Measurements from ENCODE around the gene TBC1D22A. TPM values are rescaled to one million over a fixed set of nuclear protein-coding genes. Genes with fewer than 3 reads are reported as not detected.

TBC1D22A gene
- total RNA-seq, 2 experiments from 2014 or later = 22.3 to 43.9 TPM

GRCh38 chr22:46753761-46754109, 8.7 kb upstream of the TBC1D22A start:
- Histone ChIP-seq H3K79me2 (ENCODE audit: insufficient read depth, low read depth, low read length) (no peaks in the 10 kb centered on the region), H3K4me3 (ENCODE audit: low read depth, low read length, poor library complexity, severe bottlenecking) (no peak overlapping the region), H3K27ac (ENCODE audit: low read depth, low read length, poor library complexity, severe bottlenecking) (no peak overlapping the region), H3K4me1 (ENCODE audit: insufficient read depth, low read length, poor library complexity, severe bottlenecking) (no peaks in the 10 kb centered on the region), H3K4me2 (ENCODE audit: low read length) (no peak overlapping the region), H2AFZ (ENCODE audit: low read length) (no peak overlapping the region), H3K9me3 (ENCODE audit: low read length) (peaks cover 19% of the 10 kb centered on the region; the same call in 1 of the 2 replicates), H3K9me2 (ENCODE audit: insufficient read depth, low read length) (no peaks in the 10 kb centered on the region), H4K20me1 (ENCODE audit: insufficient read depth, low read length) (no peaks in the 10 kb centered on the region), H3K36me3 (ENCODE audit: insufficient read depth, low read length) (peaks cover 7% of the 10 kb centered on the region; the same call in 1 of the 2 replicates)
- DNase-seq (ENCODE audit: low spot score) = no peak
- ChIA-PET CTCF (ENCODE audit: unreplicated experiment) (no interaction called here), POLR2A (no interaction called here)
- intact Hi-C loops (cut with micrococcal nuclease; ENCODE audit: unreplicated experiment) = no loop called here
- no TSS peak for BruUV-seq (replicated peaks)
- TF ChIP-seq EZH2phosphoT487 (IDR thresholded peaks at IDR 0.05; ENCODE audit: borderline replicate concordance, low read depth, low read length) = no peak
- TF ChIP-seq CTCF (conservative IDR thresholded peaks at IDR 0.05; ENCODE audit: low read length) = no peak

- Histone ChIP-seq H3K36me3 (ENCODE audit: insufficient read depth, low read length) (peaks cover 7% of the 10 kb centered on the region; the same call in 1 of the 2 replicates), H3K9me3 (ENCODE audit: low read length) (peaks cover 19% of the 10 kb centered on the region; the same call in 1 of the 2 replicates), H3K4me3 (ENCODE audit: low read depth, low read length, poor library complexity, severe bottlenecking) (no peak overlapping the region), H3K9me2 (ENCODE audit: insufficient read depth, low read length) (no peaks in the 10 kb centered on the region), H4K20me1 (ENCODE audit: insufficient read depth, low read length) (no peaks in the 10 kb centered on the region), H3K27ac (ENCODE audit: low read depth, low read length, poor library complexity, severe bottlenecking) (no peak overlapping the region), H3K79me2 (ENCODE audit: insufficient read depth, low read depth, low read length) (no peaks in the 10 kb centered on the region), H3K4me1 (ENCODE audit: insufficient read depth, low read length, poor library complexity, severe bottlenecking) (no peaks in the 10 kb centered on the region), H2AFZ (ENCODE audit: low read length) (no peak overlapping the region), H3K4me2 (ENCODE audit: low read length) (no peak overlapping the region)
- no peak for TF ChIP-seq EZH2phosphoT487 (IDR thresholded peaks at IDR 0.05; ENCODE audit: borderline replicate concordance, low read depth, low read length)
- TF ChIP-seq CTCF (conservative IDR thresholded peaks at IDR 0.05; ENCODE audit: low read length) = no peak
- intact Hi-C loops (cut with micrococcal nuclease; ENCODE audit: unreplicated experiment) = no loop called here
- CTCF ChIA-PET (ENCODE audit: unreplicated experiment) = no interaction called here
- POLR2A ChIA-PET = no interaction called here
- no peak for DNase-seq (ENCODE audit: low spot score)
- no TSS peak for BruUV-seq (replicated peaks)
Measured at GRCh38 chr22:46754110-46754799, 8.2 kb upstream of the TBC1D22A start.

DNA sequence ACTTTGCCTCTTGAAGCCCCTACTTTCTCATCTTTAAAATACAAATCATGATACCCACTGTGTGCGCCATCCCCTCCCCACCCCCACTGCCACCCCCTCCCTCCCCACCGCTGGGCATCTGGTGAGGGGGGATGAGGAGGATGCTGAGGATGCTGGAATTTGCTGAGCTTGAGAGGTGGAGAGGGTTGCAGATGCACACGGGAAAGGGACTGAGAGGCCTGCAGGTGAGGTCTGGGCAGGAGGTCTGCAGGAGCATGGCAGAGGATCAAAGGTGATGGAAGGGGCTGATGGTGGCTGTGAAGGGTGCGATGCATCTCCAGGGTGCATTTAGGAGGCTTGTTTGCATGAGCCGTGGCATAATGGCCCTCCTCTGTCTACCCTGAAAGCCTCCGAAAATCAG, 7.6 kb upstream of the TBC1D22A start:
- Histone ChIP-seq H2AFZ (ENCODE audit: low read length) (no peak overlapping the region), H3K4me1 (ENCODE audit: insufficient read depth, low read length, poor library complexity, severe bottlenecking) (no peaks in the 10 kb centered on the region), H3K36me3 (ENCODE audit: insufficient read depth, low read length) (peaks cover 7% of the 10 kb centered on the region; the same call in 1 of the 2 replicates), H3K27ac (ENCODE audit: low read depth, low read length, poor library complexity, severe bottlenecking) (no peak overlapping the region), H3K4me2 (ENCODE audit: low read length) (no peak overlapping the region), H3K9me3 (ENCODE audit: low read length) (peaks cover 19% of the 10 kb centered on the region; the same call in 1 of the 2 replicates), H3K4me3 (ENCODE audit: low read depth, low read length, poor library complexity, severe bottlenecking) (no peak overlapping the region), H3K9me2 (ENCODE audit: insufficient read depth, low read length) (no peaks in the 10 kb centered on the region), H4K20me1 (ENCODE audit: insufficient read depth, low read length) (no peaks in the 10 kb centered on the region), H3K79me2 (ENCODE audit: insufficient read depth, low read depth, low read length) (no peaks in the 10 kb centered on the region)
- no peak for DNase-seq (ENCODE audit: low spot score)
- BruUV-seq (replicated peaks) = no TSS peak
- TF ChIP-seq CTCF (conservative IDR thresholded peaks at IDR 0.05; ENCODE audit: low read length) = no peak
- TF ChIP-seq EZH2phosphoT487 (IDR thresholded peaks at IDR 0.05; ENCODE audit: borderline replicate concordance, low read depth, low read length) = no peak
- ChIA-PET CTCF (ENCODE audit: unreplicated experiment) (no interaction called here), POLR2A (interaction anchor here (0.7 kb wide), 1 partner anchor 30 kb away, joined by 4 read pairs; no protein-coding TSS in a partner anchor)
- intact Hi-C loops (cut with micrococcal nuclease; ENCODE audit: unreplicated experiment) = no loop called here

All from OCI-LY7 (cell line).